HG03196 (cell line): ENCODE measurements around the gene LHX6.
A peak's percentile ranks its signal among the peaks of the same experiment; 100 is the strongest.

Experiments used
- ATAC-seq: cut with Tn5 transposase; IDR thresholded peaks from one replicate; pipeline ENCODE4 v1.9.1; 2021; ENCODE audit not compliant: unreplicated experiment

Gene LHX6

DNA sequence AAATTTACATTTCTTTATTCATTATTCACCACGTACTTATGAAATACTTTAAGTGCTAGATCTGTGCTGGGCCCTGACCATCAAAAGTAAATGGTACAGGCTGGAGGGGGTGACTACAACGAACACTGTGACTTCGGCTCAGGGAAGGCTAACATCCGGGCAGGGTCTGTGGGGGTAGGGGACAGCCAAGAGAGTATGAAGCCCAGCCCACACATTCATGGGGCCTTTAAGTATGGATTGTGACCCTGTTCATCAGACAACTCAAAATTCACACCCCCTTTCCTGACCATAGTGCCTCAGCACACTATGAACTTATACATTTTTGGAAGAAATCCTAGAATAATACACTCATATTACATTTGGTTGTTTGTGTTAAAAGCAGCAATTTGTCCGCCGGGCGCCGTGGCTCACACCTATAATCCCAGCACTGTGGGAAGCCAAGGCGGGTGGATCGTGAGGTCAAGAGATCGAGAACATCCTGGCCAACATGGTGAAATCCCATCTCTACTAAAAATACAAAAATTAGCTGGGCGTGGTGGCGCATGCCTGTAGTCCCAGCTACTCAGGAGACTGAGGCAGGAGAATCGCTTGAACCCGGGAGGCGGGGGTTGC lies 35.7 kb downstream of the LHX6 start:
- no peak for ATAC-seq

DNA sequence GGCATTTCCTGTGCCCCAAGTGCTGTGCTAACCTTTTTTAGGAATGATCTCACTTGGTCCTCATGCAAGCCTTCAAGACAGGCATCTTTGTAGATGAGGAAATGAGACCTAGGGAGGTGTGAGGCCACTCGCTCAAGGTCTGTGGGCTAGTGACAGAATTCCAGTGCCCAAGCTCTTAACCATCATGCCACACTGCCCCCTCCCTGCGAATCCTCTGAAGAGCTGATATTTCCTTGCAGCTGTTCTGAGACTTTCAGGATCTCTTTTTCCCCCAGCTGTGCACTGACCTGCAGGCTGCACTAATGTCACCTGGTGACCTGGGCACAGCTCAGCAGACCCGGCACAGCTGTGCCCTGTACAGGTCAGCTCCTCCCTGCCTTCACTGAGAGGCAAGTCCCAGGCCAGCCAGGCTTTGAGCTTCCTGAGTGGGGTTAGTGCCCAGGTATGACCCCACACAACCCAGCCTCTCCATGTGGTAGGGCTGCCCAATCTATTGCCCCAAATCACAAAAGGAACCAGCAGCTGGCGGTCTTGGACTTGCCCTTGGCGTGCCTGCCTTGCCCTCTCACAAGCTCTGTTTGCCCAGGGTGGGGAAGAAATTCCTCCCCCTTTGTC lies 36.4 kb downstream of the LHX6 start:
- no peak for ATAC-seq

DNA sequence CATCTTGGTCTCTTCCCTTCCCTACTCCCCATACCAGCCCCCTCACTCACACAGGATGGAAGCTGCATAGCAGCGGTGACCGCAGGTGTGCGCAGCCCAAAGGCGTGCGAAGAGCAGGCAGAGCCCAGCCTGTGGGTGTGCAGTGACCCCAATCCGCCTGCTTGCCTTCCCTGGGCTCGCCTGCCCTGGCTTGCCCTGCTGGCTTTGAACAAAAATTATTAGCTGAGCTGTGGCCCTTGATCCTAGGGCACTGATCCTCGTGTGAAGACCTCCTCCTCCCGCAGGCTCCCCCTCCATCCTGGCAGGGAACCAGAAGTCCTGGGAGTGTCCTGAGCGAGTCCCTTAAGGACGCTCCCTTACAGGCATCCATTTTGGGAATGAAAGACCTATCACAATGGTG lies 37.2 kb downstream of the LHX6 start:
- no peak for ATAC-seq

DNA sequence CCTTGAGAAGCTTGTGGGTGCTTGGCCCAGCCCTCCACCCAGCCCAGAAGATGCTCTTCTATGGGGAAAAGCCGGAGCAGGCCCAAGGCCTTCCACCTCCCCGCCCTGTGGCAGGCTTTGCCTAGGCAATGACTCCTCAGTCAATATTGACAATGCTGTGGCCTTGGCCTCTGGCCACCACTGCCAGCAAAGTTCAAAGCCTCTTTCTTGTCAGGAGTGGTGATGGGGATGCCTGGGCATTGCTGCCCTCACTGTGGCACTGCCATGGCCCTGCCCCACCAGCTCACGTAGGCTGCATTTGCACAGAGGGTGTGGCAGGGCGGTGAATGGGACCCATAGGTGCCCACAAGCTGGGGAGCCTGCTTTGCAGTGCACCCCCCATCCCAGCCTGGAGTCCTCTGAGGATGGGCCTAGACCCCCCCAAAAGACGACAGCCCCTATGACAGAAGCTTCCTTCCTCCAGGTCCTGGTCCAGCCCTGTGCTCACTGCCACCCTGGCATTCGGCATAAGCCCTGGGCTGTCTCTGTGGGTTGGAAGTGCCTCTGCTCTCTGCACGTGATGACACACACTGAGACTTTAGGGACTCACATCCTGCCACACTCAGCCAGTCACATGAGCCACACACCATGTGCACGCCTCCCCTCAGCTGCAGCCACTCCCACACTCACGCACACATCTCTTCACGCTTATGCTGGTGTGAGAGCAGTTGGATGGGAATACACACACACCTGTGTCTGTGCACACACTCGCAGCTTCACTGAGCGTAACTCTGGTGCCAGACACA lies 38.0 kb downstream of the LHX6 start:
- ATAC-seq: no peak

DNA sequence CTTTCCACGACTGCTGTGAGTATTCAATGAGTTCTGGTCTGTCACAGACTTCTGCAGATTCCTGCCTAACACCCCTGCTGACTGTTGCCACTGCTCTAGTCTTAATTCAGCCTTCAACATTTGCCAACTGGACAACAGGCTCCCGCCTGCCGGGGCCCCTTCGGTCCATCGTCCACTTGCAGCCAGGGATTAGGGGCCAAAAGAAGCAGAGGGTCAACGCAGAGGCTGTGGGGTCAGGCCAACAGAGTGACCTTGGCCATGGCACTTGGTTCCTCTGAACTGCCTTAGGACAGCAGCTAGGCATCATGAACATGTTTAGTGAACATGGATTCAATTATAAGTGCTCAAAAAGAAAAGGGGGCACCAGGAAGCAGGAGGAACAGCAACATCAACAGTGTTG lies 40.4 kb downstream of the LHX6 start:
- ATAC-seq: no peak

DNA sequence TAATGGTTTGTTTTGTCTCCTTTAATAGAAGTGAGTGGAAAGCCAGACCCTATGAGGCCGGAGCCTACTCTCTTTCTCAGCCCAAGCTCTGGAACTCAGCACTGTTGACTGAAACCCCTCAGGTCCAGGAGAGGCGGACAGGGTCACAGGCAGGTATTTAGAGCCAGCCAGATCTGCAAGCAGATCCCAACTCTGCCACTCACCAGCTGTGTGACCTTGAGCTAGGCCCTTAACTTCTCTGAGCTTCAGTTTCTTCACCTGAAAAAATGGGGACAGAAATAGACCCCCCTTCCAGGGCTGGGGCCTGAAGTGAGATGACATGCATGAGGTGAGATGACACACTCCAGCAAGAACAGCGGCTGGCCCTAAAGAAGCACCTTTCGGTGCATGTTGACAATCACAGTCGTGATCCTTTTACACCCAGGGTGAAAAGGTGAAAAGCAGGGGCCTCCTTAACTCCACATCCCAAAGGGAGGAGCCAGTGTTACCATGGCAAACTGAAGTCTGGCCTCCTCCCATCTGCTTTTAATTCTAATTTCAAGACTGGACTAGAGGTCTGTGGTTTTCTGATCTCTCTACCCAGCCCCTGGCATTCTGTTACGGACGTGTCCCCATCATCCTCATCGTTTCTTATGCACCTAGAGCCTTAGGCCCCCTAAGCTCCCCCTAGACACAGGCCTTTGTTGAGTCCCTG lies 41.8 kb downstream of the LHX6 start:
- no peak for ATAC-seq

DNA sequence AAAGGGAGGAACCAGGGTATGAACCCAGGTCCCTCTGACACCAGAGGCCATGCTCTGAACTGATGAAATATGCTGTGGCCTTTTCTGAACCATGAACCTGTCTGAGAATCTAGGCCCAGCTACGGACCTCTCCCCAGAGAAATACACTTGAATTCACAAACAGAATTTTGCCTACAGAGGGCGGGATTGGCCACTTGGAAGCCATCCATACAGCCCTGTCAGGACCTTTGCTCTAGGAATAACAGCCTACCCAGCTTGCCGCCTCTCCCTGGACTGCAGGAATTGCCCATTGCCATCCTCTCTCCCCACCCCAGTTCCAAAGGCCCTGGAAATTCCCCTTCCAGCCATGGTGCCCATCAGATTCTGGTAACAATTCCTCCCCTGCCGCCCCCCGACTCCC lies 42.5 kb downstream of the LHX6 start:
- ATAC-seq: no peak

DNA sequence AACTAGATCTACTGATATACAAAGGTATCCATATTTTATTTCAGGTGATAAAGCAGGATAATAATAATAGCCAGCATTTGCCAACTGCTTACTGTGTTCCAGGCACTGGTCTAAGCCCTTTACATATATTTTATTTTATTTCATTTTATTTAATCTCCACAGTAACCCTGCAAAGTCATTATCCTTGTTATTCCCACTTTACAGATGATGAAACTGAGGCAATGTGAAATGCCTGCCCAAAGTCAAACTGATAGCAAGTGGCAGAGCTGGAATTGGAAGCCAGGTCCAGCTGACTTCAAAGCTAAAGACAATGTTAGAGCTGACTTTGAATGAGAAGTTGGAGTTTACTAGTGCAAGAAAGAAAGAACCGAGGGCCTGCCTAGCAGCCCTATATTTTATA lies 44.2 kb downstream of the LHX6 start:
- ATAC-seq: no peak

DNA sequence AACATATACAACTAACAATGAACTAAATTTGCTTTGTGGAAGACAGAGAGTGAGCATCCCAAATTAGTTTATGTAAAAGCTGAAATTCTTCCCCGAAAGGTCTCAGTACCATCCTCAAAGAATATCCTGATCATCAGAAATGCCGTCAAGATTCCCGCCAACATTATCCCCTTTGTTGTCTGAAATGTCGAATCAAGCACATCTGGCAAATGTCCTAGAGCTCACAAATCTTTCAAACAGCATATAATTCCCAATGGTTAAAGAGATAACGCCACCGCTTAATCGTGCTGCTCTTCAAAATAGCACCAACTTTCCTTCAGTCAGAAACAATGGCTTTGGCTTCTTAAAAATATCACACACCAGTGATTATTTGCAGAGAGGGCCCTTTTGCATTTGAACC lies 45.3 kb downstream of the LHX6 start:
- no peak for ATAC-seq

DNA sequence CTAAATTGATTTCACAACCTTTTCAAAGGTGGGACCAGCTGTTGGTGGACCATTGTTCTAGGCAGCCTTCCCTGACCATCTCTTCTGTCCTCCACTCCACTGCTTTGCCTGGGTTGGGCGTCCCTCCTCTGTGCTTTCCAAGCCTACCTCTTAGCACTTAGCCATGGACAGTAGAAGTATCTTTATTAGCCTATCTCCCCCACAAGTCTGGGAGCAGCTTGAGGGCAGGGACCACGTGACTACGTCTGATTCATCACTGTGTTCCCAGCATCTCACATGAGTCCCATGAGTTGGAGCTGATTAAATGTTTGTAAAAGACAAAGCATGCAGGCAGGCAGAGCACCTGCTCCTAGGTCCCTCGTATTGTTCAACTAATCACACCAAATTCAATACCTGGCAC lies 48.1 kb downstream of the LHX6 start:
- no peak for ATAC-seq

DNA sequence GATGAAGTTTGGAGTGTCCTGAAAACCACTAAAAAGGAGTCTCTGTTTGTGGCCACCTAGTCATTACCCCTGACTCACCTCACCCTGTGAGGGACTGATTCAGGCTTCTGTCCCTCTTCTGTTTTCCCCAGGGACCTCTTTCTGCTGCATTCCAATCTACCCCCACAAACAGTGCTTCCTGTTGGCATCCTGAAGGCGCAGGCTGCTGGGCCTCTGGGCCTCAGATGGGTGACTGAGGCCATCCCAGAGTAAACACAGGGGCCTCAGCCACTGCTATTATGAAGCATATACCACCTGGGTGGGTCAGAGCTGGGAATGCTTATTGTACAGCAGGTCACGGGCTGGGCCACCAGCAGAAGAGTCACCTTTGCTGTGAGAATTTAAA lies 49.1 kb downstream of the LHX6 start:
- no peak for ATAC-seq

DNA sequence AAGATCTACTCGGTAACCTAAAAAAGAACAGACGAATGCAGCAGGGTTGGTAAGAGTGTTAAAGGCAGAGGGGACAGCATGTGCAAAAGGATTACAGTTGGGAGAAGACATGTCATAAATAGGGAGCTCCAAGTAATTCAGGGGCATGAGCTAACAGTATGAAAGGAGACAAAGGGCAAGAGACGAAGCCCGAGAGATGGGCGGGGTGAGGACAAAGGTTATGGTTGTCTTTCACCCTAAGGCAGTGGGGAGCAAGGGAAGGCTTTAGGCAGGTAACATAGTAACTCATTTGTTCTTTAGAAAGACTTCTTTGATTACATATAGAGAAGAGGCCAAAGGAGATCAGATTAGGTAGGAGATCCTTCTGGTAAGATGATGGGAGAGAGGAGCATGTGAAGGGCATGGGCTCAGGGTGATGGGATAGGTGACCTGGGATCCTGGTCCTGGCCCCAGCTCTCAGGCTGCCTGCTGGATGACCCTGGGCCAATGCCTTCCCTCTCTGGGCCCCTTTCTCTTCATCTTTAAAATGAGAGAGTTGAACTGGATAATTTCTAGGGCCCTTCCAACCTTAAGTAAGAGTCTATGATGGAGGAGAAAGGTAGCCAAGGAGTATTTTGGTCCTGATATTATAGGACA lies 49.6 kb downstream of the LHX6 start:
- no peak for ATAC-seq

DNA sequence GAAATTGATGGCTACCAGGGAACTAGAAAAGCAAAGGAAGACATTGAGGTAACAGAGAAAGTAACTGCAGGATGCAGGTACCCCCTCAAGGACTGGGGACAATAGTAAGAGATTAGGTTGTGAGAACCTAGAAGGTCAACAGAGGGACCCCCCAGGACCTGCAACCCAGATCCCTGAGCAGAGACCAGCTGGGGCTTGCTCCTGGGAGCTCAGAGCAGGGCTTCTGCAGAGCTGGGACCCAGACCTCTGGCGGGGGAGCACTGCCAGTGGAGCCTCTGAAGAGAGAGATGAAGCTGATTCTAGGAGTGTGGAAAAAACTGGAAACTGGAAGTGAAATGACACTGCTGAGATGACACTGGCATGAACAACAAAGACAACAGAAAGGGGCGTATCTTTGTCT lies 51.8 kb downstream of the LHX6 start:
- no peak for ATAC-seq

DNA sequence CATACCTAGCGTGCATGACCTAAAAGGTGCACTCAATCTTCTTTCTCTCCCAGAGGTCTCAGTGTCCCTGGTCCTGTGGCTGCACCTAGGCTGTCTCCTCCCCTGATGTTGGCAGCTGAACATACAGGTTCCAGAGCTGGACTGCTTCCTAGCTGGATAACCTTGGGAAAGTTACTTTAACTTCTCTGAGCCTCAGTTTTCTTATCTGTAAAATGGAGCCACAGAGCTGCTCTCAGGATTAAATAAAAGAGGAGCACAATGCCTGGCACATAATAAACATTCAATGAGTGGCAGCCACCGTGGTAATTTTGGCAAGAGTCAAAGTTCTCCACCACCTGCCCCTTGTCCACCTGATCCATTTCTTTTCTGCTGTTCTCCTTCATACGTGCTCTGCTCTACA lies 55.1 kb downstream of the LHX6 start:
- ATAC-seq: no peak

DNA sequence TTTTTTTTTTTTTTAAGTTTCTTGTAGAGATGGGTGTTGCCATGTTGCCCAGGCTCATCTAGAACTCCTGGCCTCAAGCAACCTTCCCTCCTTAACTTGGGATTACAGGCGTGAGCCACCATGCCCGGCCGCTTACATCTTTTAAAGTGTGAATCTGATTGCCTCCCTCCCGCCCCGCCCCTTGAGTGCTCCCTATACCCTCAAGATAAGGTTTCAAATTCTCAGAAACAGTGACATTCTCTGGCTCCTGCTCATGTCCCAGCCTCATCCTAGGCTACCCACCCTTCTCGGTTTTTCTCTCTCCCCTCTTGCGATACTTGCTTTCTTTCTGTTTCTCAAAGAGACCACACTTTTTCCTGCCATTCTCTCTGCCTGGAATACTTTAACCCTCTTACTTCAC lies 56.6 kb downstream of the LHX6 start:
- ATAC-seq: no peak

DNA sequence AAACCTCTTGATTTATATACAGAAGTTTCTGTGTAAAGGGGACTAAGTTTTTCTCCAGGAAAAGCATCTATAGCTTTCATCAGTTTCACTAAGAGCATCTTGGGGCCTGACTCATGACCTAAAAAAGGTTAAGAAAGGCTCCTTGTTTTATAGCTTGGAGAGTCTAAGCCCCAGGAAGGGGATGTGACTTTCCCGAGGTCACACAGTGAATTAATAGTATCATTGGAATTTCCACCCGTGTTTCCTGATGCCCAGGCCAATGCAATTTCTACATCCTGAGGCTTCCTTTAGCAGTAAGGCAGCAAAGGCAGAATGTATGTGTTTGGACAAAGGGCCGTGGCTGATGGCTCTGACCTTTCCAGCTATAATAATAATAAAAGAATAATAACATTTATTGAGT lies 60.4 kb downstream of the LHX6 start:
- ATAC-seq: no peak

DNA sequence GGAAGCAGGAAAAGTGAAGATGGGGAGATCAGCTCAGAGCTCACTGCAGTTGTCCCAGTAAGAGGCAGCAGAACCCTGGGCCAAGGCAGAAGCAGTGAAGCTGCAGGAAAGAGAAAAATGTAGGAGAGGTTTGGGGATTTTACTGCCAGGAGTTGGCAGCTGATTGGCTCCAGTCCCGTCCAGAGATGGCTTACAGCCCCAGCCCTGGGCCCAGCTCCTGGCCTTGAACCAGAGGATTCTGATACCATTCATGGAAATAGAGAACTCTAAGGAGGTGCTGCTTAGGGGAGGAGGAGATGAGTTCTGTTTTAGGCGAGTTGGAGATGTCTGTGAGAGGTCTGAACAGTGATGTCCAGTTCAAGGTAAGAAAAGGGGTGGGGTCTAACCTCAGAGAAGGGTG lies 64.5 kb downstream of the LHX6 start:
- no peak for ATAC-seq

DNA sequence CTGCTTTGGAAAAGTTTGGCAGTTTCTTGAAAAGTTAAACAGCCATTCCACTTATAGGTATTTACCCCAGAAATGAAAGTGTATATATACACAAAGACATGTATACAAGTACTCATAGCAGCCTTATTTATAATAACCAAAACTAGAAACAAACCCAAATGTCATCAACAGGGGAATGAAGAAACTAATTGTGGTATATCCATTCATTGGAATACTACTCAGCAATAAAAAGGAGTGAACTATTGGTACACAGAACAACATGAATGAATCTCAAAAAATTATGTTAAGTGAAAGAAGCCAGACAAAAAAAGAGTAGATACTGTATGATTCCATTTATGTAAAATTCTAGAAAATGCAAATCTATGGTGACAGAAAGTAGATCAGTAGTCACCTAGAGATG lies 66.3 kb downstream of the LHX6 start:
- ATAC-seq: no peak

DNA sequence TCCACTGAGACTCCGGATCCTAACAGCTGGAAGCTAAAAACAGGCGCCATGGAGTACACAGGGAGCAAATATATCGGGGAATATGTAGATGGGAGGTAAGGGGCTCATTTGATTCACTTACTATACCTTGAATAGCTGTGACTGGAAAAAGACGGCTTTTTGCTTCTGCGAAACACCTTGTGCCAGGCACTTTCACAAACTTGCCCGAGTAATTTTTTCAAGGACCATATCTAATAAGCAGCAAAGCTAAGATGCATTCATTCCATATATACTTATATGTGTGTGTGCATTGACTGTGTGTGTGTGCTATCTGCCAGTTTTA lies 68.9 kb downstream of the LHX6 start:
- ATAC-seq: peak; percentile 5

DNA sequence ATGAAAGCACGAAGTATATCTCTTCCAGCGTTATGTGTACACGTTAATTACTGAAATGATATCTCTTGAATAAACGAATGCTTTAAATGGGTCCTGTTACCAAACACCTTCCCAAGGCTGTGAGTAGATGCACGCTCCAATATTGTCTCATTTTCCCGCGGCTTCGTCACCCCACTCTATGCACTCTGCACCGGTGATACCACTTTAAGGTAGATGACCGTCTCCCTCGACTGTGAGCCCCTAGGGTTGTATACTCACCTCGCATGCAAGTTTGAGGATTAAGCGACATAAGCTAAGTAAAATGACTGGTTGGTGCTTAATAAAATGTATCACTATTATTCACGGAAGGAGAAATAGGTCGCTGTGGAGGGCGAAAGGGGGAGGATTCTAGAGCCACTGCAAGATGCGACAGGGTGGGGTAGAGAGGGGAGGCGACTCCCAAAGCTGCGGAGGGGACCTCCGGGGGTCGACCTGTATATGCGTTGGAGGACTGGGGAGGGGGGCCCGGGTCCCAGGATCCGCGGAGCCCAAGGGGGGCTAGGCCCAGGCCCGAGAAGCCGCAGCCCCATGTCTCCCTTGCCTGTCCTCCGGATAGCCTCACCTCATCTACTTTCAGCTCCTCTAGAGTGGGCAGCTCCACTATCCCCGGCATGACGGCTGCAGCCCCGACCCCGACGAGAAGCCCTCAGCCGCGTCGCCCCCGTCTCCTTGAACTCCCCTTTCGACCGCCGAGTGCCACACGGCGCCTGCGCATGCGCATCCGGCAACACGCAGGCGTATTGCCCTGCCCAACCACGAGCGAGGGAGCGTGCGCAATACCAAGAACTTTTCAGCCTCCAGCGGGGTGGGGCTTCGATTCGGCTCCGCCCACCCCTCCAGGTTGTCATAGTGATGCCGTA lies 69.5 kb downstream of the LHX6 start, which contains the start of the genes MORN5 and NDUFA8:
MORN5 (plus strand) TSS at position 883 of the 899 bp plus-strand sequence. CDS start 65 bp downstream, outside the sequence.
NDUFA8 (minus strand) TSS at position 754 of the 899 bp plus-strand sequence; CDS start at position 652, 102 bp downstream.
- peak; percentile 93 for ATAC-seq
